Panc1 (cell line): Measurements from ENCODE around the gene ATP2B2.

Source experiments
- CTCF ChIP-seq: fragments of 450-650 bp; IDR thresholded peaks from 2 replicates; pipeline ENCODE4 v1.5.1; 2017; ENCODE audit warnings: mild to moderate bottlenecking
- POLR2AphosphoS5 ChIP-seq: IDR thresholded peaks from 2 replicates; pipeline ENCODE4 v1.6.1; 2012; ENCODE audit warnings: mild to moderate bottlenecking, low read depth, low read length, moderate library complexity
- TCF7L2 ChIP-seq: IDR thresholded peaks from 2 replicates; pipeline ENCODE4 v1.6.1; 2011; ENCODE audit warnings: mild to moderate bottlenecking, low read depth, low read length, inconsistent platforms

- no peak for TF ChIP-seq POLR2AphosphoS5
- TF ChIP-seq CTCF = no peak
- no peak for TF ChIP-seq TCF7L2
Observed at GRCh38 chr3:10547413-10547812, 42.0 kb upstream of the ATP2B2 start.
